ENCODE data around the gene GRAMD1B.

The GRAMD1B gene

GRCh38 chr11:123429913-123430720, at the start of gene GRAMD1B:
Gene GRAMD1B, plus strand, starts transcription at chr11:123430269. Its CDS starts 524 bp downstream, at chr11:123430793.
- DNase-seq (ENCODE audit: low read depth in 2 of 2) = peak; percentile 41 to 46

- DNase-seq (ENCODE audit: low read depth in 2 of 2) = no peak
Observed at GRCh38 chr11:123381149-123381548, 48.9 kb upstream of the GRAMD1B start.

- DNase-seq (ENCODE audit: low read depth in 2 of 2) = no peak
Observed at GRCh38 chr11:123381817-123382554, 48.1 kb upstream of the GRAMD1B start.

- no peak for DNase-seq (ENCODE audit: low read depth in 2 of 2)
Observed at GRCh38 chr11:123382555-123383074, 47.5 kb upstream of the GRAMD1B start.

GRCh38 chr11:123384116-123384515, 46.0 kb upstream of the GRAMD1B start:
- DNase-seq (ENCODE audit: low read depth in 2 of 2) = no peak

GRCh38 chr11:123386796-123387510, 43.1 kb upstream of the GRAMD1B start:
- DNase-seq (ENCODE audit: low read depth in 2 of 2) = no peak

GRCh38 chr11:123388640-123389039, 41.4 kb upstream of the GRAMD1B start:
- no peak for DNase-seq (ENCODE audit: low read depth in 2 of 2)

- DNase-seq (ENCODE audit: low read depth in 2 of 2) = no peak
Observed at GRCh38 chr11:123390146-123390545, 39.9 kb upstream of the GRAMD1B start.

GRCh38 chr11:123391646-123392348, 38.3 kb upstream of the GRAMD1B start:
- no peak for DNase-seq (ENCODE audit: low read depth in 2 of 2)

DNA sequence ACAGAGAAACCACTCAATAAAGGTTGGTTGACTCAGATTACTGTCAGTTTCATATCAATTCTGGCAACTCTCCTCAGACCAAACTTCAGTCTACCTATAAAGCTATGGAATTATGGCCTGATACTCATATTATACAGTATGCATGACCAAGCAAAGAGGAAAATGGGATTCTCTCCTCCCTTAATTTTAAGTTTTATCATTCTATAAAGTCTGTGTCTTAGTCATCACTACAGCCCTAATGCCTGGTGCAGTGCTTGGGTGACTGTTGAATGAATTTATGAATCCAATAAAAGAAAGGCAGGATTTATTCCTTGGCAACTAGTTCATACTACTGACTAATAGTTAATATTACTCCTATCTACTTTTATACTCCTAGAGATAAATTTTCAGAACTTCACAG, 37.6 kb upstream of the GRAMD1B start:
- no peak for DNase-seq (ENCODE audit: low read depth in 2 of 2)

DNA sequence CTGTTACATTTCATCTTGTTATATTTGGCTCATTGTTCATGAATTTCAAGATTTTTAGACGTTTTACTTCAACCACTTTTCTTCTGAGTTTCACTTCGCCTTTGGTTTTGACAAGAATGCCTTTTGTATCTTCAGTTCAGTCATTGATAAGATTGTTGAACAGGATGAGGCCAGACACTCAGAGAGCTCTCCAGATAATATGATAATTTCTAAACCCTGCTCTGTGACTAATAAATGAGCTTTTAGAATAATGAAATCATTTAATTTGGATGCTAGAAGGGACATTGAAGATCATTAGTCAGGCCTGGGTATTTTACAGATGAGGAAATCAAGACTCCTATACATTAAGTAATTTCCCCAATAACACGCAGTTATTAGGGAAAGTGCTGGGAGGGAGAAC, 37.2 kb upstream of the GRAMD1B start:
- no peak for DNase-seq (ENCODE audit: low read depth in 2 of 2)

GRCh38 chr11:123393312-123393927, 36.6 kb upstream of the GRAMD1B start:
- no peak for DNase-seq (ENCODE audit: low read depth in 2 of 2)

- no peak for DNase-seq (ENCODE audit: low read depth in 2 of 2)
Observed at GRCh38 chr11:123404676-123405075, 25.4 kb upstream of the GRAMD1B start.

DNA sequence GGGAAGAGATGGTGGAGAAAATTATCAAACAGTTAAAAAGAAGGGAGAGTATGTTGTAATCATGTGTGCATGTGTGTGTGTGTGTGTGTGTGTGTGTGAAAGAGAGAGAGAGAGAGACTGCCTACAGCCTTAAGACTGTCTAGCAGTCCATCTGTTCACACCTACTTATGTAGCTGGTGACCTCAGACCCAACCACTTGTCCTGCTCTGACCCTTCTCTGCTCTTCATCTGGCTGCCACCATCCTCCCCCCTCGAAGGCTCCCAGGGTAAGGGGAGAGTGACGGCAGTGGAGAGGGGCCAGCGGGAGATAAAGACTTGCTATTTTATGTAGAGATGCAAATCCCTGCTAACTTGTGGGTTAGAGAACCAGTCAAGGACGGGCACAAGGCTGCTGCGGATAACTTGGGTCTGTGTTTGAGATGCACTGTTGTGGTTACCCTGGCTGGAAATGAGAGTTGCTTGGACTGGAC, 24.9 kb upstream of the GRAMD1B start:
- DNase-seq (ENCODE audit: low read depth in 2 of 2) = no peak

GRCh38 chr11:123406441-123407129, 23.5 kb upstream of the GRAMD1B start:
- DNase-seq (ENCODE audit: low read depth in 2 of 2) = no peak

GRCh38 chr11:123407130-123407995, 22.7 kb upstream of the GRAMD1B start:
- DNase-seq (ENCODE audit: low read depth in 2 of 2) = peak; percentile 27 to 39

DNA sequence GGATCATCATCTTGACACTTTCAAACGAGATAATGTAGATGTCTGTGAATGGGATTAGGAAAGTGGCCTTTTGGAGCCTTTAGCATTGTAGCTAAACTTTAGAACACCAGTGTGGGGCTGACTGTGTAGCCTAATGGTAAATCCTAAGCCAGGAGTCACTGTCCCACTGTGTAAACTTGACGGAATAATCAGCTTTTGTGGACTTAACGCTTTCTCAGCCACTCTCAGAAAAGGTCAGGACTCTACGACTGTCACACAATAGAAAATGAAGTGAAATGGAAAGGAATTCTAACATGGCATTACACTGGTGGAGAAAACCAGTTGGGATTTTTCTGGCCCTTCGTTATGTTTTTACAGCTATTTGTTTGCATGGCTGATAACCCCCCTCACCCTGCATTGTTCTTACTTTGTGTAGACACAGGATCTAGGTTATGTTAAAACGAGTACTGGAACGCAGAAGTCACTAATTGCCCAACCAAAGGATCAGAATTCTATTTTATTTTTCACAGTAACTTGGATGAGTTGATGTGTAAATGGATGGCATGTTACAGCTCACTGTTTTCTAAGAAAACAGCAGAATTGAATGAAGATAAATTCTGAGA, 22.0 kb upstream of the GRAMD1B start:
- DNase-seq (ENCODE audit: low read depth in 2 of 2) = no peak

GRCh38 chr11:123408619-123409455, 21.2 kb upstream of the GRAMD1B start:
- DNase-seq (ENCODE audit: low read depth in 2 of 2) = no peak
